NCI-H1694 (cell line): Measurements from ENCODE around the gene PC.
"Not testable (repeated sequence)": the region's sequence is repeated elsewhere in the genome, so short reads cannot be mapped to it uniquely, and the experiment has no call there.

Source experiments
- DNase-seq: peaks from one replicate; lab custom pipeline; 2025; lab: John Stamatoyannopoulos, UW

The PC gene

GRCh38 chr11:66840317-66841091 is 117.7 kb downstream of the PC start:
- no peak for DNase-seq

- no peak for DNase-seq
Measured at GRCh38 chr11:66835768-66836405, 122.3 kb downstream of the PC start.

GRCh38 chr11:66834943-66835342 is 123.2 kb downstream of the PC start:
- DNase-seq = no peak

- DNase-seq = no peak
Measured at GRCh38 chr11:66834539-66834845, 123.7 kb downstream of the PC start.

- not testable (repeated sequence) for DNase-seq
Measured at GRCh38 chr11:66824573-66824972, 133.6 kb downstream of the PC start.

GRCh38 chr11:66823700-66824099 is 134.5 kb downstream of the PC start:
- no peak for DNase-seq

GRCh38 chr11:66820901-66821300 is 137.3 kb downstream of the PC start:
- no peak for DNase-seq

GRCh38 chr11:66820381-66820780 is 137.8 kb downstream of the PC start:
- DNase-seq = no peak

GRCh38 chr11:66818231-66818955 is 139.8 kb downstream of the PC start:
- DNase-seq = no peak

GRCh38 chr11:66815646-66816045 is 142.5 kb downstream of the PC start:
- no peak for DNase-seq

- no peak for DNase-seq
Measured at GRCh38 chr11:66814678-66815077, 143.5 kb downstream of the PC start.

- DNase-seq = no peak
Measured at GRCh38 chr11:66810576-66811185, 147.5 kb downstream of the PC start.

GRCh38 chr11:66809592-66809991 is 148.6 kb downstream of the PC start:
- no peak for DNase-seq

GRCh38 chr11:66800720-66801428 is 157.3 kb downstream of the PC start:
- no peak for DNase-seq

GRCh38 chr11:66799815-66800214 is 158.4 kb downstream of the PC start:
- not testable (repeated sequence) for DNase-seq
